ENCODE measurements around the gene CNTLN. TPM values are rescaled to one million over a fixed set of nuclear protein-coding genes. Genes with fewer than 3 reads are reported as not detected.

Gene CNTLN
- total and polyA plus RNA-seq, 2 donors (not counting 1 experiment from before 2014, with no cell fraction given): 9.1 to 13.0 TPM

DNA sequence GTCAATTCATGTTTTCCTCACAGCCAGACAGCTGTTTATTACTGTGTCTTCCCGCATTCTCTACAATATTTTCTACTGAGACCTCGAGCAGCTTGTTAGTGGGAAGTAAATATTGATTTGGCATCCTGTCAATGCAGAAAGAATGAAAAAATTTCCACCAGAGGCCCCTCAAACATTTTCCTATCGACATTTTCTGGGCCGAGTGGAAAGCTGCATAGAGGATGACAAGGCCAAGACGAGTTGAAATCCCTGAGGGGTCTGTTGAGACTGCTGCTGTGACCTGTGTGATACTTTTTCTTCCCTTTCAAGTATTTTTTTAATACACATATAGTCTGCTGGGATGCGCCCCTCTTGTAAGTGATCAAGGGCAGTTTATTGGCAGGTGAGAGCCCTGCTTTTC is 352.6 kb downstream of the CNTLN start:
- TF ChIP-seq, protein P1, sequence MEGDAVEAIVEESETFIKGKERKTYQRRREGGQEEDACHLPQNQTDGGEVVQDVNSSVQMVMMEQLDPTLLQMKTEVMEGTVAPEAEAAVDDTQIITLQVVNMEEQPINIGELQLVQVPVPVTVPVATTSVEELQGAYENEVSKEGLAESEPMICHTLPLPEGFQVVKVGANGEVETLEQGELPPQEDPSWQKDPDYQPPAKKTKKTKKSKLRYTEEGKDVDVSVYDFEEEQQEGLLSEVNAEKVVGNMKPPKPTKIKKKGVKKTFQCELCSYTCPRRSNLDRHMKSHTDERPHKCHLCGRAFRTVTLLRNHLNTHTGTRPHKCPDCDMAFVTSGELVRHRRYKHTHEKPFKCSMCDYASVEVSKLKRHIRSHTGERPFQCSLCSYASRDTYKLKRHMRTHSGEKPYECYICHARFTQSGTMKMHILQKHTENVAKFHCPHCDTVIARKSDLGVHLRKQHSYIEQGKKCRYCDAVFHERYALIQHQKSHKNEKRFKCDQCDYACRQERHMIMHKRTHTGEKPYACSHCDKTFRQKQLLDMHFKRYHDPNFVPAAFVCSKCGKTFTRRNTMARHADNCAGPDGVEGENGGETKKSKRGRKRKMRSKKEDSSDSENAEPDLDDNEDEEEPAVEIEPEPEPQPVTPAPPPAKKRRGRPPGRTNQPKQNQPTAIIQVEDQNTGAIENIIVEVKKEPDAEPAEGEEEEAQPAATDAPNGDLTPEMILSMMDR (conservative IDR thresholded peaks at IDR 0.05 in 1 of 2, IDR thresholded peaks at IDR 0.05 in 1 of 2; ENCODE audit: low read depth in 1 of 2, low read length in 2 of 2): no peak
- TF ChIP-seq EZH2 (IDR thresholded peaks at IDR 0.05; ENCODE audit: low read length, missing control alignments): no peak
- Histone ChIP-seq H2AFZ (ENCODE audit: low read length) (no peak overlapping the region), H4K20me1 (ENCODE audit: control insufficient read depth, extremely low read depth, insufficient read depth, low read length) (no peaks in the 10 kb centered on the region), H3K4me3 (replicated peaks in 1 of 4; ENCODE audit: control extremely low read depth in 1 of 4, insufficient read depth in 1 of 4, low read depth in 3 of 4, low read length in 4 of 4) (no peak overlapping the region), H3K9ac (ENCODE audit: insufficient read depth, low read length) (no peak overlapping the region), H3K4me2 (ENCODE audit: extremely low read depth, insufficient read depth, low read length) (no peak overlapping the region), H3K27me3 (ENCODE audit: control insufficient read depth, insufficient read depth, low read length) (no peaks in the 10 kb centered on the region), H3K27ac (ENCODE audit: insufficient read depth, low read length) (no peak overlapping the region), H3K9me3 (ENCODE audit: control insufficient read depth, insufficient read depth, low read depth, low read length) (no peaks in the 10 kb centered on the region), H3K79me2 (ENCODE audit: control insufficient read depth, insufficient read depth, low read length) (no peaks in the 10 kb centered on the region), H3K36me3 (ENCODE audit: control insufficient read depth, insufficient read depth, low read length) (no peaks in the 10 kb centered on the region), H3K4me1 (ENCODE audit: control insufficient read depth, extremely low read depth, insufficient read depth, low read length) (no peaks in the 10 kb centered on the region)
- DNase-seq (ENCODE audit: low read depth in 2 of 2): no peak

DNA sequence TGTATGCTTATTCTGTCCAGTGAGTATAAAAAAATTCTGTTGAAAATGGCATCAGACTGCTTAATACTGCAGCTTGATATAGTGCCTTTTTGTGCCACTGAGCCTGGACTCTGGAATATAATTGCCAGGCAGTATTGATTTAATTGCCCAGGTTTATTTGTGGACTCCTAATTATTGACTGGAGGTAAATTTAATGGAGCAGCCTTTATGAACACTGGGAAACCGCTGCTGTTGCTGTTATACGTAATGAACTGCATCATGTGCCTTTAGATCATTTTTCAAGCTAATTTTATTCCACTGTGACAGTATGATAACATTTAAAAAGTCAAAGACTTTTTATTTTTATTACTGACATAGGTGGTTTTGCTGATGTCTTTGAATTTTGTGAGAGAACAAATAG is 353.8 kb downstream of the CNTLN start:
- Histone ChIP-seq H3K36me3 (ENCODE audit: control insufficient read depth, insufficient read depth, low read length) (no peaks in the 10 kb centered on the region), H3K9me3 (ENCODE audit: control insufficient read depth, insufficient read depth, low read depth, low read length) (no peaks in the 10 kb centered on the region), H2AFZ (ENCODE audit: low read length) (no peak overlapping the region), H3K4me1 (ENCODE audit: control insufficient read depth, extremely low read depth, insufficient read depth, low read length) (no peaks in the 10 kb centered on the region), H3K4me3 (replicated peaks in 1 of 4; ENCODE audit: control extremely low read depth in 1 of 4, insufficient read depth in 1 of 4, low read depth in 3 of 4, low read length in 4 of 4) (no peak overlapping the region), H3K9ac (ENCODE audit: insufficient read depth, low read length) (no peak overlapping the region), H3K27ac (ENCODE audit: insufficient read depth, low read length) (no peak overlapping the region), H3K27me3 (ENCODE audit: control insufficient read depth, insufficient read depth, low read length) (no peaks in the 10 kb centered on the region), H3K79me2 (ENCODE audit: control insufficient read depth, insufficient read depth, low read length) (no peaks in the 10 kb centered on the region), H3K4me2 (ENCODE audit: extremely low read depth, insufficient read depth, low read length) (no peak overlapping the region), H4K20me1 (ENCODE audit: control insufficient read depth, extremely low read depth, insufficient read depth, low read length) (no peaks in the 10 kb centered on the region)
- TF ChIP-seq, protein P1 (conservative IDR thresholded peaks at IDR 0.05 in 1 of 2, IDR thresholded peaks at IDR 0.05 in 1 of 2; ENCODE audit: low read depth in 1 of 2, low read length in 2 of 2): no peak
- TF ChIP-seq EZH2 (IDR thresholded peaks at IDR 0.05; ENCODE audit: low read length, missing control alignments): no peak
- no peak for DNase-seq (ENCODE audit: low read depth in 2 of 2)

DNA sequence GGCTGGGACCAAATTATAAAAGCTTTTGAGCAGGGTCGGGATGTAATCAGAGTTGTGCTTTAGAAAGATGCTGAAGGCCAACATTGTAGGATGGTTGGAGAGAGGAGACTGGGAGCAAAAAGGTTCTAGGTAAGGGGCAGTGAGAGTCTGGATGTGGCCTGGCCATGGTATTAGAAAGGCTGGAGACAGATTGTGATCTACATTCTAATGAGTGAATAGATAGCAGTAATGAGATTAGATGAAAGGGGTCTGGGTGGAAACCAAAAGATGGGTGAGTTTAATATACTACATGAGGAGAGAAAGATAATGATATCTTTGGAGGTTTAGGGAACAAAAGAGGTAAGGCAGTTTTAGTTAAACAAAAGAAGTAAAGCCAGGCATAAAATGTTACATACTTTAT is 355.3 kb downstream of the CNTLN start:
- Histone ChIP-seq H3K4me3 (replicated peaks in 1 of 4; ENCODE audit: control extremely low read depth in 1 of 4, insufficient read depth in 1 of 4, low read depth in 3 of 4, low read length in 4 of 4) (no peak overlapping the region), H3K4me2 (ENCODE audit: extremely low read depth, insufficient read depth, low read length) (no peak overlapping the region), H2AFZ (ENCODE audit: low read length) (no peak overlapping the region), H3K27me3 (ENCODE audit: control insufficient read depth, insufficient read depth, low read length) (no peaks in the 10 kb centered on the region), H4K20me1 (ENCODE audit: control insufficient read depth, extremely low read depth, insufficient read depth, low read length) (no peaks in the 10 kb centered on the region), H3K4me1 (ENCODE audit: control insufficient read depth, extremely low read depth, insufficient read depth, low read length) (no peaks in the 10 kb centered on the region), H3K27ac (ENCODE audit: insufficient read depth, low read length) (no peak overlapping the region), H3K9me3 (ENCODE audit: control insufficient read depth, insufficient read depth, low read depth, low read length) (no peaks in the 10 kb centered on the region), H3K36me3 (ENCODE audit: control insufficient read depth, insufficient read depth, low read length) (no peaks in the 10 kb centered on the region), H3K79me2 (ENCODE audit: control insufficient read depth, insufficient read depth, low read length) (no peaks in the 10 kb centered on the region), H3K9ac (ENCODE audit: insufficient read depth, low read length) (no peak overlapping the region)
- TF ChIP-seq, protein P1 (conservative IDR thresholded peaks at IDR 0.05 in 1 of 2, IDR thresholded peaks at IDR 0.05 in 1 of 2; ENCODE audit: low read depth in 1 of 2, low read length in 2 of 2): no peak
- TF ChIP-seq EZH2 (IDR thresholded peaks at IDR 0.05; ENCODE audit: low read length, missing control alignments): no peak
- no peak for DNase-seq (ENCODE audit: low read depth in 2 of 2)
